Stimulated activated CD4-positive, alpha-beta T cell treated with anti-CD3 and anti-CD28 coated beads, Interleukin-4, amount 100 ng/mL, for 4 hours (primary cell): ENCODE data around the gene LSR.

Experiments used
- DNase-seq, 2 experiments: peaks; one replicate each; pipeline ENCODE4 v3.0.0-alpha.2; 2020

LSR gene

DNA sequence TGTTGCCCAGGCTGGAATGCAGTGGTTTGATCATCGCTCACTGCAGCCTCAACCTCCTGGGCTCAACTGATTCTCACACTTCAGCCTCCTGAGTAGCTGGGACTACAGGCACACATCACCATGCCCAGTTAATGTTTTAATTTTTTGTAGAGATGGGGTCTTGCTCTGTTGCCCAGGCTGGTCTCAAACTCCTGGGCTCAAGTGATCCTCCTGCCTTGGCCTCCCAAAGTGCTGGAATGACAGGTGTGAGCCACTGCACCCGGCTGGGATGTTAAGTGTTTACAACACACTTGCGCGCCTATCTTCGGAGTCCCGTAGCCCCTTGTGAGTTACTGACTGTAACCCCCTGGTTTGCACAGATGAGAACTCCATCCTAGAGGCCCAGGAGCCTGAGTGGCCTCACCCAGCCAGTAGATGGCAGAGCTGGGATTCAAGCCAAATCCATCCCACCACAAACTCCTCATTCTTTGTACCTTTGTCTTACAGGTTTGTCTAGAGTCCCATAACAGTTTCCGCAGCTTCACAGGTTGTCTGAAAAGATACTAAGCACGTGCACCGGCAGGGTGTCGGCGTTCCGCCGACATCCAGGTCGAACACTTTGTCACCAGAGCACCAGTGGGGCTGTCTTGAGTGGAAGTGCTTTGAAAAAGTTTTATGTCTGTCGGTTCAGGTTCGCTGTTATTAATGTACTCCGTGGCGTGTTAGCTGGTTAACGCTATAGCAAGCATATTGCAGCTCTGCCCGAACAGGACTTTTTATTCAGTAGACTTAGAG lies 57.9 kb downstream of the LSR start:
- DNase-seq: no peak

DNA sequence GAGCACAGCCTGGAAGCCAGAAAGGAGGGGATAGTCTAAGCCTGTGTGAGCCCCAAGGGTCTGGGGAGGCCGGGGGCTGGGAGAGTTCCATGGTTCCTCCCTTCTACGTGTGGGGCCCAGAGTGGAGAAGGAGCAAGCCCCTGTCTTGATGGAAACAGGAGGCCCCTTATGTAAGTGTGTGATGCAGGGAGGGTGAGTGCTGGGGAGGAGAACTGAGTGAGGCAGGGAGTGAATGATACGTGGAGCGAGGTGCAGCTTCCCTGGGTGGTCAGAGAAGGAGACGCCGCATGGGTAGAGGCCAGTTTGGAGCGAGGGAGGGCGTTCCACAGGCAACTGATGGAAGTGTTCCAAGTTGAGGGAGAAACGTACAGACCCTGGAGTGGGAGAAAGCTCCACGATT lies 59.1 kb downstream of the LSR start:
- DNase-seq: no peak

DNA sequence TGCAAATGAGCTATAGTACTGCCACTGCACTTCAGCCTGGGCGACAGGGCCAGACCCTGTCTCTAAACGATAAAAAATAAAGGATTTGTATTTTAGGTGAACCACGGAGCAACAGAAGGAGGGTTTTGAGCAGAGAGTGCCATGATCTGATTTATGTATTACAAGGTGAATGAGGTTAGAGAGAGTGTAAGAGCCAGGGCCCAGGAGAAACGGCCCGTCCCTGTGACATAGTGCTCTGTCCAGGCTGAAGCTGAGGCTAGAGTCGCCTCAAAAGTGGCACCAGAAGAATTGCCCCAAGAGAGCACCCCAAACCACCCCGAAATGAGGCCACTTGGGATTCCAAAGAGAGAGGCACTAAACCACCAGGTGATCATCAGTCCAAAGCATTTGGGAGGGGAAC lies 60.1 kb downstream of the LSR start:
- DNase-seq: no peak

DNA sequence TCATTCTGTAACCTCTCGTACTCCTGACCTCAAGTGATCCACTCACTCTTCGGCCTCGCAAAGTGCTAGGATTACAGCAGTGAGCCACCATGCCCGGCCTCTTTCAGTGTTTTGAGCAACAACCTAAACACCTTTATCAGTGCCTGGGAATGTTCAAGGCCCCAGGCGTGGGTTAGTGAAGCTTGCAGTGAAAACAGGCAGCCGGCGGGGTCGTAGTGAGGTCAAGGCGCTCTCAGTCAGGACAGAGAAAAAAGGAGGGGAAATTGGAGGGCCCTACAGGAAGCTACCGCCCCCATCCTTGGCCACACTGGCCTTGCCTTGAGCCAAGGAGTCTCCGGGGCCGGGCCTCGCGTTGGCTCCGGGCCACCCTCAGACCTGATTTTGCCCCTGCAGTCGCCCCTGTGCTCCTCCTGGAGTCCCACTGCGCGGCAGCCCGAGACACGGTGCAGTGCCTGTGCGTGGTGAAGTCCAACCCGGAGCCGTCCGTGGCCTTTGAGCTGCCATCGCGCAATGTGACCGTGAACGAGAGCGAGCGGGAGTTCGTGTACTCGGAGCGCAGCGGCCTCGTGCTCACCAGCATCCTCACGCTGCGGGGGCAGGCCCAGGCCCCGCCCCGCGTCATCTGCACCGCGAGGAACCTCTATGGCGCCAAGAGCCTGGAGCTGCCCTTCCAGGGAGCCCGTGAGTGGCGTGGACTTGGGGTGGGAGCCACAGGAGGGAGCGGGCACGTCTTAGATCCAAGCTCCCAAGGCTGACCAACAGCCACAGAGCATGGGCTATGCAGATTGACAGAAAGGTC lies 60.9 kb downstream of the LSR start:
- DNase-seq: no peak

DNA sequence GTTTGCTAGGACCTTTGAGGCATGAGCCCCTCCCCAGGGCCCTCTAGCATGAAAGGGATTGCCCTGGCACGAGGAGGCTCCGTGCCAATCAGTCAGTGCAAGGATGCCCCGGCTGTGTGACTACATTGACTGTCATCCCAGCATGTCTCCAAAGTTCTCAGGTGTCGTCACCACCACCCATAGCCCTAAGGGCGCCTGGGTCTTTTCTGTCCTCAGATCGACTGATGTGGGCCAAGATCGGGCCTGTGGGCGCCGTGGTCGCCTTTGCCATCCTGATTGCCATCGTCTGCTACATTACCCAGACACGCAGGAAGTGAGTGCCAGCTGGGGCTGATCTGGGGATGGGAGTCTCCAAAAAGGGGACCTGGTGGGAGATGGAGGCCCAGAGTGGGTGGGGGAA lies 61.5 kb downstream of the LSR start:
- DNase-seq: no peak

DNA sequence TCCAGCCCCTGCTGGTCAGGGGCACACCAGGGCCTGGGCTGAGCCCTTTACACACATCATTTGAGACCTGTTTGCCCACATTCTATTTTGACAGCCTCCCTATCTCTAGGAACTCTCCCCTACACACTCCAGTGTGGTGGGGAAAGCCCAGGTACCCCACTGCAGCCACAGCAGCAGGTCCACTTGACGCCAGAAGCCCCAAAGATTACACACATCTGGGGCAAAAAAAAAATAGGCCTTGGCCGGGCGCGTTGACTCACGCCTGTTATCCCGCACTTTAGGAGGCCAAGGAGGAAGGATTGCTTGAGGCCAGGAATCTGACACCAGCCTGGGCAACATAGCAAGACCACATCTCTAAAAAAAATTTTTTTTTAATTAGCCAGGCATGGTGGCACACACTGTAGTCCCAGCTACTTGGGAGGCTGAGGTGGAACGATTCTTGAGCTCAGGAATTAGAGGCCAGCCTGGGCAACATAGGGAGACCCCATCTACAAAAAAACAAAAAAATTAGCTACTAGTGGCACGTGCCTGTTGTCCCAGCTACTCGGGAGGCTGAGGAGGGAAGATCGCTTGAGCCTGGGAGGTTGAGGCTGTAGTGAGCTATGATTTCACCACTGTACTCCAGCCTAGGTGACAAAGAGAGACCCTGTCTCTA lies 62.1 kb downstream of the LSR start:
- DNase-seq: no peak

DNA sequence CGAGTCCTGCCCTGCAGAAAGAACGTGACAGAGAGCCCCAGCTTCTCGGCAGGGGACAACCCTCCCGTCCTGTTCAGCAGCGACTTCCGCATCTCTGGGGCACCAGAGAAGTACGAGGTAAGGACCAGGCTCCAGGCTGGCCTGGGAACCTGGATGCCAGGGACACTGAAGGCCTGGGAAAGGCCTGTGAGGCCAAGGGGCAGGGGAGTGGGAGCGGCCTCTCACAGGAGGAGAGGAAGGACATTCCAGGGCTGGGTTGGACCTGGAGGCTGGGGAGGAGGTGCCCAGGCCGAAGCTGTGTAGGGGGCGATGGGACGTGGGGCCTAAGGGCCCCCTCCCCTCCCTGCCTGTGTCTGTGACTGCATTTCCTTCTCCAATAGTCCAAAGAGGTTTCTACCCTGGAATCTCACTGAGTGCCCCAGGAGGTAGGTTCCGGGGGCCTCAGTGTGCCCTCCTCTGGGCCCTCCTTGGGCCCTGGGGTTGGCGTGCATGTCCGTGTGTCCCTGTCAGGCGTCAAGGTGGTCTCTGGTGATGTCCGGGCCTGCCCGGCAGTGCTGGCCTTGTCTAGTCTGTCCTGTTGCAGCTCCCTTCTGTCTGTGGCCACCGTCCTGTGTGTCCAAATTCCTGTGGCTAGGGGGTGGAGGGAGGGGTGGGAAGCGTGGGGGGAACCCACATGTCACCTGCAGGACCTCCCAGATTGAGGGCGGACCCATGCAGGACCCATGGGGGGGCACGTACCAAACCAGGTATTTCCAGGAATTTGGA lies 63.3 kb downstream of the LSR start:
- no peak for DNase-seq

DNA sequence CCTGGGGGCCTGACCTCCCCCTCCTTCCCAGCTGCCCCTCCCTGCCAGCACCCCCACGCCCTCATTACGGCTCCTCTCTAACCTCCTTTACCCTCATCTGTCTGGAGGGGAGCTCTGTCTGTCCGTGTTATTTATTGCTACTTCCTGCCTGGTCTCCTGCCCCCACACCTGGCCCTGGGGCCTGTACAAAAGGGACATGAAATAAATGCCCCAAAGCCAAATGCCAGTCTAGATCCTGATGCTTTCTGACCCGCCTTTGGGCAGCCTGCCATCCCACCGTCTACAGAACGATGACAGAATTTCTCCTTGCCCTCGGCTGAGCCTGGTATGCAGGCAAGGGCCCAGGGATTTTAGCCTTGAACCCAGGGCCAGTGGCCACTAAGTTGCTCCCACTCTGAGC lies 64.8 kb downstream of the LSR start:
- DNase-seq: no peak

DNA sequence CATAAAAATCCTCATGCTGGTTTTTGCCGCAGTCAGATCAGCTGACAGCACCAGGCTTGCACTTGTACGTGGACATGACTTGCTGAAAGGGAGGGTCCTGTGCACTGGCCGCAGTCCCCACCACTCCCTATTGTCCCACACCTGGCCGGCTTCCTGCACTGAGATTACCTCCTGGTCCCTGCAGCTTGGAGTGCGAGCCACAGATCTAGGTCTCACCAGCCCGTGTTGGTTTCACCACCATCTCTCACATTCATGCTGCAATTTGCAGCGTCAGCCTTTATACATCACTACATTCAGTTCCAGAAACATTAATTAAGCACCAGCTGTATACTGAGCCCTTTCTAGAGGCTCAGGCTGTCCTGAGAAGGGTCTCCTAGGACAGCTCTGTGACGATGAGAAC lies 65.2 kb downstream of the LSR start:
- DNase-seq: no peak

DNA sequence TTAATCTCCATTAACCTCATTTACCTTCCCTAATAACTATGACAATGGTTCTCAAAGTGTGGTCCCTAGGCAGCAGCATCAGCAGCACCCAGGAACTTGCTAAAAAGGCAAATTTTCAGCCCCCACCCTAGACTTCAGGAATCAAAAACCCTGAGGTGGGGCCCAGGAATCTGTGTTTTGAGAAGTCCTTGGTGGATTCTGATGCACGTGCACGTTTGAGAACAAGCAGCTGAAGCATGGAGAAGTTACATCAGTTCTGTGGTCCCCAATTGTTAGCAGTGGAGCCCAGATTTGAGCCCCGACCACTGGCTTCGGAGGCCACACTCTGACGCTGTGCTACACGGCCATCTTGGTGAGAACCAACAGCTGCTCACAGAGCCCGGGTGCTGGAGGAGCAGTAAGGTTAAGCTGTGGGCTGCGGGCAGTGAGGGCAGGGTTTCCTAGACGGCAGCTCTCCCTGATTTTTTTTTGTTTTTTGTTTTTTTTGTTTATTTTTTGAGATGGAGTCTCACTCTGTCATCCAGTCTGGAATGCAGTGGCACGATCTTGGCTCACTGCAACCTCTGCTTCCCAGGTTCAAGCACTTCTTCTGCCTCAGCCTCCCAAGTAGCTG lies 66.2 kb downstream of the LSR start:
- DNase-seq: no peak

DNA sequence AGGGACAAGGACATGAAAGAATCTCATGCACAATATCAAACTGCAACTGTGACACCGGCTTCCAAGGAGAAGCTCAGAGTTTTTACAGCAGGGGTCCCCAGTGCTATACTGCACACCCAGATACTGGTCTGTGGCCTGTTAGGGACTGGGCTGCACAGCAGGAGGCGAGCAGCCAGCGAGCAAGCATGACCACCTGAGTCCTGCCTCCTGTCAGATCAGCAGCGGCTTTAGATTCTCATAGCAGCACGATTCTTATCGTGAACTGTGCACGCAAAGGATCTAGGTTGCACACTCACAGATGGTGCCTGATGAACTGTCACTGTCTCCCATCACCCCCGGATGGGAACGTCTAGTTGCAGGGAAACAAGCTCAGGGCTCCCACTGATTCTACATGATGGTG lies 67.1 kb downstream of the LSR start:
- no peak for DNase-seq

DNA sequence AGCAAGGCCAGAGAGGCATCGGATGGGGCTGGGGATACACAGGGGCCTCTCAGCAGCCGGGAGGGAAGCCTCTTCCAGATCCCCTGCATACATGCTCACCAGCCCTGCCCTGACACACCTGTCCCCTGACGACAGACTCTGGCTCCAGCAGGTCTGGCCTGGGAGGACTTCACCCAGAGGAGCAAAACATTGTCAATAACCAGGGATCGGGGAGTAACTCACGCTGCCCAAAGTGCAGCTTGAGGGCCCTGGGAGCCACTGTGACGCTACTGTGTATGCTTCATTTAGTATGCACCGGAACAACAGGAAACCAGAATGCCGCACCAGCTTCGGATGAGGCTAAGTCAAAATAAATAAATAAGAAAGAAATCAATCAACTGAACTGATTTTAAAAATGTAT lies 67.8 kb downstream of the LSR start:
- DNase-seq: no peak
